ENCODE data around the gene SLMAP.

SLMAP gene

DNA sequence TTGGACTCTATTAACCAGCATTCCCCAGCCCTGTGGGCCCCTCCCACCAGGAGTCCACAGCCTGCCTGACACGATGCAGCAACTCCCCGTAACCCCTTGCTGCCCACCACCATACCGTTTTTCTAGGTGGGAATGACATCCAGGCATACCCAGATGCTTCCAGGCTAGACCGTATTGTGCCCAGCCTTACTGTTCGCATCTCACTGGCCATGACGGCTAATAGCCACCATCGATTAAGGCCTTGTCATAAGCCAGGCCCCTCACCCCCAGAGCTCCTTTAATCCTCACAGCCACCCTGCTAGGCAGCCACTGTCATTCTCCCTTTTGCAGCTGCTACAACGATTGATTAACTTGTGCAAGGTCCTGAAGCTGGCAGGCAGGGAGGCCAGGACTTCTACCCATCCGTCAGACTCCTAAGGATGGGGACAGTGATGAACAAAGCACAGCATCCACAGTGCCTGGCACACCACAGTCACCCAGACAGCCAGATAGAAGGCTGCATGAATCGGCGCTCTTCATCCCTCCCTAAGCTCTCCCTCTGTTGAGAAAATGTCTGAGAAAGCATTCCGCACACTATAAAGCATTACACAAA, 192.1 kb downstream of the SLMAP start:
- DNase-seq = no peak

- no peak for DNase-seq
These were observed 192.7 kb downstream of the SLMAP start for GRCh38 chr3:57948781-57949242.

DNA sequence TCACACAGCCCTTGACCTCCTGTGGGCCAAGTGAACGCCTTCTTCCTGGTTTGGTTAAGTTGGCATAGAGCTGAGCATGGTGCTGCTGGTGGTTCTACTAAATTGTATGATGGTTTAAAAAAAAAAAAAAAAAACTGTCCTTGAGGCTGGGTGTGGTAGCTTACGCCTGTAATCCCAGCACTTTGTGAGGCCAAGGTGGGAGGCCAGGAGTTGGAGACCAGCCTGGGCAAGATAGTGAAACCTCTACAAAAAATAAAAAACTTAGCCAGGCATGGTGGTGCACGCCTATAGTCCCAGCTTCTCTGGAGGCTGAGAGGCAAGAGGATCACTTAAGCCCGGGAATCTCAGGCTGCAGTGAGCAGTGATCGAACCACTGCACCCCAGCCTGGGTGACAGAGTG, 193.2 kb downstream of the SLMAP start:
- DNase-seq = no peak

DNA sequence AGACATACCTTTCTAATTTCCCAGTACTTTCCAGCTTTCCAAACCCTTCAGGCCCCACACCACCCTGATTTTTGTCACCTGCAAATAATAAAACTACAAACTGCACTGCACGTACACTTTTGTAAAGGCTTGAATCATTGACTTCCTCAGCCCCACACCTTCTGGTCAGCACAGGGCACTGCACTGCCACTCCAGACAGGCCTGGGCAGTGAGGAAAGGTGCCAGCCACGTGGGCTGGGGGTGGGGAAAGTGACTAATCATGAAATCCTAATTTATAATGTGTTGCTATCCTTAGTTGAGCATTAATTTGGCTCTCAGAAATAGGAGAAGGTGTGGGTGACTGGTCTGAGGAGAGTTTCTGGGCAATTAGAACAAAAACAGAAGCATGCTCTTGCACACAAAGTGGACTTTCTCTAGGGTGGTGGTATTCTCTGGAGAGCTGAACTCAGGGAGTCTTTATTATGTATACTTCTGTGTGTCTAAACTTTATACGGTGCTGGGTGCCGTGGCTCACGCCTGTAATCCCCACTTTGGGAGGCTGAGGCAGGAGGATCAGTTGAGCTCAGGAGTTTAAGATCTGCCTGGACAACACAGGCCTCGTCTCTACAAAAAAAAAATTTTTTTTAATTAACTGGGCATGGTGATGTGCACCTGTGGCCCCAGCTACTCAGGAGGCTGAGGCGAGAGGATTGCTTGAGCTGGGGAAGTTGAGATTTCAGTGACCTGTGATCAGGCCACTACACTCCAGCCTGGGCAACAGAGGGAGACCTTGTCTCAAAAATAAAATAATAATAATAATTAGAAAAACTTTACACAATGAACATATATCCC, 193.9 kb downstream of the SLMAP start:
- no peak for DNase-seq

GRCh38 chr3:57951066-57951882, 195.2 kb downstream of the SLMAP start:
- DNase-seq = no peak

DNA sequence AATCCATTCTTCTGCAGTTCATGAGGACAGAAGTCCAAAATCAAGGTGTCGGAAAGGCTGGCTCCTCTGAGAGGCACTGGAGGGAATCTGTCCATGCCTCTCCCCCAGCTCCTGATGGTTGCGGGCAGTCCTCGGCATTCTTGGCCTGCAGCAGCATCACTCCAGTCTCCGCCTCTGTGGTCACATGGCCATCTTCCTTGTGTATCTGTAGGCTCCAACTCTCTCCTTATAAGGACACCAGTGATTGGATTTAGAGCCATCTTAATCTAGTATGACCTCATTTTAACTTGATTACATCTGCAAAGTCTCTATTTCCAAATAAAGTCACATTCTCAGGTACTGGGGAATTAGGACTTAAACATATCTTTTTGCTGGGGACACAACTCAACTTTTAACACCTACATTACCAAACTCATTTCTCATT, 196.1 kb downstream of the SLMAP start:
- DNase-seq = no peak

DNA sequence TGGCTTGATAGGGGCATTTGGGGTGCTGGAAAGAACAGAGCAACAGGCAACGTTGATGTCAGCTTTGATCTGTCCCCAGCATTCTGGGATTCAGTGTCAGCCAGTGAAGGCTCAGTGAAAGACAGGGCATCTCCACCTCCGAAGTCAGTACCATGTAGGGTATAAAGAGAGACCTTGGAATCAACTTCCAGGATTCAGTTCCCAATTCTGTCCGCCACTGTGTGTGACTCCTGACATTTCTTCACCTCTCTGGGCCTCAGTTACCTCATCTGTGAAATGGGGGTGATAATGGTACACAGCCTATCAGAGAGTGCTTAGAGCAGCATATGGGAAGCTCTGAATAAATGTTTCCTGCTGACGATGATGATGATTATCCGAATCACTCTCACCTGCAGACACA, 196.5 kb downstream of the SLMAP start:
- DNase-seq = no peak

GRCh38 chr3:57953576-57953975, 197.5 kb downstream of the SLMAP start:
- no peak for DNase-seq

- no peak for DNase-seq
These were observed 200.2 kb downstream of the SLMAP start for GRCh38 chr3:57956119-57956832.

- no peak for DNase-seq
These were observed 200.7 kb downstream of the SLMAP start for GRCh38 chr3:57956833-57957174.

GRCh38 chr3:57957824-57958223, 201.7 kb downstream of the SLMAP start:
- DNase-seq = no peak

- DNase-seq = no peak
These were observed 202.7 kb downstream of the SLMAP start for GRCh38 chr3:57958642-57959422.

DNA sequence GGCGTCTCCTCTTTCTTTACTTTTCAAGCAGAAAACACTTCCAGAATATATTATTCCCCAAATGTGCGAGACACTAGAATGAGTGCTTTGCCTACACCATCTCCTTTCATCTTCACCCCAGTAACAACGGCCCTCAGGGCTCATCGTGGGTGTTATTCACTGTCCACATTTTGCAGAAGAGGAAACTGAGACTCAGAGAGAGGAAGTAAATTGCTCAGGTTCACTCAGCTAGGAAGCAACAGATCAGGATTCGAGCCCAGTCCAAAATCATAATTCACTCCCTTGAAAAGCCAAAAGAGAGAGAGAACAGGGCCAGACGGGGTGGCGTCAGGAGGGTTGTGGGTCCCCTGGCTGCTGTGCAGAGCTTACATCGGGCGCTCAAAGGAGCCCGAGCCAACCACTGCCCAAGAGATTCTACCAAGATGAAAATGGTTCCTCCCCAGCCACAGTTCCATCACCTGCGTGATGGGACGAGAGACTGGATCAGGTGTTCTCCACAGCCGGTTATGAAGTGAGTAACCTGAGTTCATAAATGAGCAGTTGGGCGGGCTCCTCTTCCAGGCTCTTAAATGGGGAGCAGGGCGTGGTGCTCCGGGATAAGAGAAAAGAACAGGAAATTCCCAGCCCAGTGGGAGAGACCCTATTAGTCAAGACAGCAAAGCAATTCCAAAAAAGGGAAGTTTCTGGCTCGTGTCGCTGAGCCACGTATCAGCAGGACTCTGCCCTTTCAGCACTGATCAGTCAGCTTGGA, 203.5 kb downstream of the SLMAP start:
- no peak for DNase-seq

GRCh38 chr3:57960174-57960505, 204.0 kb downstream of the SLMAP start:
- DNase-seq = no peak

DNA sequence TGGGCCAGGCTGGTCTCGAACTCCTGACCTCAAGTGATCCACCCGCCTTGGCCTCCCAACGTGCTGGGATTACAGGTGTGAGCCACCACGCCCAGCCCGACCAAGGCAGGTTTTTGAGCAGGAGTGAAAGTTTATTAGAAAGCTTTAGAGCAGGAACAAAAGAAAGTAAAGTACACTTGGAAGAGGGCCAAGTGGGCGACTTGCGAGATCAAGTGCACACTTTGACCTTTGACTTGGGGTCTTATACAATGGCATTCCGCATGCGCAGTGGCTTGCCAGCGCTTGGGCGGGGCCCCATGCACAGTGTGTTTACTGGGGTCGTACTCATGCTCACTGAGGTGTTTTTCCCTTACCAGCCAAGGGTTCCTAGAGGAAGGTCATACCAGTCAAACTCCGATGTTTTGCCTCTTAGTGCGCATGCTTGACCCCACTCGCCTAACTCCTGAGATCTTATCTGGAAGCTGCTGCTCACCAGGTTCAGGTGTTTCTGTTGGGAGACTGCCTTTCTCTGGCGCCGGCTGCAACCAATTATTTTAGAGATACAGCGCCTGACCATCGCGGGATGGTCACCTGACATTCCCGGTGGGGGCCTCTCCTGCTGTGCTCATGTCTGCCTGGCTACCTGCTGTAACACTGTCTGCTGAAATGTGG, 205.2 kb downstream of the SLMAP start:
- no peak for DNase-seq

DNA sequence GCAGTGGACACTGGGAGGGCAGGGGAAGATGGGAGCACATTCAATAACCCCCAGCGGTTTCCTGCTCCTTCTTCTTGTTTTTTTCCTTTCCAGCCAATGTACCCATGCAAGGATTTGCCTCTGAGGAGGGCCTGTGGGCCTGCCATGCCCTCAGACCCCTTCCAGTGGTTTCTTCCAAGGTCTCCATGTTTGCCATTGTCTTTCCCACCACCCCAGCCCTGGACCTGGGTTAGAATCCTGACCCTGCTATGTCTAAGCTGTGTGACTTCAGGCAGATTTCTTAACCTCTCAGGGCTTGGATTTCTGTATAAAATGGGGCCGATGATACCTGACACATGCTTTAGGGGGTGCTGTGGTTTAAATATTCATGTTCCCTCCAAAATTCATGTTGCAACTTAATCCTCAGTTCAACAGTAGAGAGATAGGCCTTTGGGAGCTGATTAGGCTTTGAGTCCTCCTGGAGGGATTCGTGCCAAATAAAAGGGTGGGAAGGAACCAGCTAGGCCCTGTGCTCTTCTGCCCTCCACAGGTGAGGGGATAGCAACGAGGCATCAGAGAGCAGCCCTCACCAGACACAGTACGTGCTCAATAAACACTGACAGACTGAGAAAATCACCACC, 205.8 kb downstream of the SLMAP start:
- DNase-seq = no peak

DNA sequence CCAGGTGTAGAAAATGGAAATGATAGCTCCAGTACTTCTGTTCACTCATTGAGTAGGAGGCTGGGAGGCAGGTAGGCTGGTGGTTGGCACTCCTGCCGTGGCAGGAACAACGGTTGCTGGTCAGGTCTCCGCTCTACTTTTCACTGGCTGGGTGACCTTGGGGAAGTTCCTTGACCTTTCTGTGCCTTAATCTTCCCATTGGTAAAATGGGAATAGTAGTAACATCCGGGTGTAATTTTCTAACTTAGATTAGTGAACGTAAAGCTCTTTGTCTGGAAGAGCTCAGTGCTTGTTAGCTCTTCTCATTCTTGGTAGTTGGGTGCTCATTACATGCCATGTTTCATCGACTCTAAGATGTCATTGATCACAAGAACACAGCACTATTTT, 206.3 kb downstream of the SLMAP start:
- no peak for DNase-seq

- DNase-seq = no peak
These were observed 207.8 kb downstream of the SLMAP start for GRCh38 chr3:57963811-57964346.

DNA sequence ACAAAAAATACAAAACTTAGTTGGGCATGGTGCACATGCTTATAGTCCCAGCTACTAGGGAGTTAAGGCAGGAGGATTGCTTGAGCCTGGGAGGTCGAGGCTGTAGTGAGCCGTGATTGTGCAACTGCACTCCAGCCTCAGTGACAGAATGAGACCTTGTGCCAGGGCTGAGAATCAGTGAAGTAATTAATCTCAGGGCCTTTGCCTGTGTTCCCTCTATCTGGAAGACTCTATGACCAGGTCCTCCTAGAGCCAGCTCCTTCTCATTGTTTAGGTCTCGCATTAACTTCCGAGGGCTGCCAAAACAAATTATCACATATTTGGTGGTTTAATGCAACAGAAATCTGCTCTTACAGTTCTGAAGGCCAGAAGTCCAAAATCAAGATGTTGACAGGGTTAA, 210.7 kb downstream of the SLMAP start:
- no peak for DNase-seq

DNA sequence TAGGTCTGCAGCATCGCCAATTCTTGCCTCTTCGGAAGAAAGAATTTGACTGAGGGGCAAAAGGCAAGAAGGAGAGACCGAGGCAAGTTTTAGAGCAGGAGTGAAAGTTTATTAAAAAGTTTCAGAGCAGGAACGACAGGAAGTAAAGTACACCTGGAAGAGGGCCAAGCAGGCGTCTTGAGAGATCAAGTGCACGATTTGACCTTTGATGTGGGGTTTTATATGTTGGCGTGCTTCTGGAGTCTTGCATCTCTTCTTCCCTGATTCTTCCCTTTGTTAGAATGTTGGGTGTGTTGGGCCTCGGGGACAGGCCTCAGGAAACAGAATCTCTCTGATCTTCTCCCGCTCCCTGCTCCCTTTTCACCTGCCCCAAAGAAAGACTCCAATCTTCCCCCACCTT, 211.5 kb downstream of the SLMAP start:
- no peak for DNase-seq
